ENCODE results near the gene UCK2. TPM values are rescaled to one million over a fixed set of nuclear protein-coding genes. Genes with fewer than 3 reads are reported as not detected.
A peak's percentile ranks its signal among the peaks of the same experiment; 100 is the strongest.

UCK2 gene
- total RNA-seq, 1 donor from 2014 or later = 62.4 TPM

GRCh38 chr1:165854101-165854845 lies 26.9 kb downstream of the UCK2 start:
- no peak for TF ChIP-seq CTCF (conservative IDR thresholded peaks at IDR 0.05; ENCODE audit: low read depth, low read length)
- peak; percentile 71 for DNase-seq (ENCODE audit: low read depth)
- H3K4me3 ChIP-seq (ENCODE audit: low read depth, low read length) = no peak overlapping the region

- H3K4me3 ChIP-seq (ENCODE audit: low read depth, low read length) = no peak overlapping the region
- DNase-seq (ENCODE audit: low read depth) = no peak
- no peak for TF ChIP-seq CTCF (conservative IDR thresholded peaks at IDR 0.05; ENCODE audit: low read depth, low read length)
Observed at GRCh38 chr1:165855010-165855838, 27.8 kb downstream of the UCK2 start.

- no peak for TF ChIP-seq CTCF (conservative IDR thresholded peaks at IDR 0.05; ENCODE audit: low read depth, low read length)
- no peak for DNase-seq (ENCODE audit: low read depth)
- no peak overlapping the region for H3K4me3 ChIP-seq (ENCODE audit: low read depth, low read length)
Observed at GRCh38 chr1:165856021-165856420, 28.6 kb downstream of the UCK2 start.

GRCh38 chr1:165856606-165857005 lies 29.2 kb downstream of the UCK2 start:
- H3K4me3 ChIP-seq (ENCODE audit: low read depth, low read length) = no peak overlapping the region
- DNase-seq (ENCODE audit: low read depth) = no peak
- no peak for TF ChIP-seq CTCF (conservative IDR thresholded peaks at IDR 0.05; ENCODE audit: low read depth, low read length)

GRCh38 chr1:165857046-165857801 lies 29.8 kb downstream of the UCK2 start:
- TF ChIP-seq CTCF (conservative IDR thresholded peaks at IDR 0.05; ENCODE audit: low read depth, low read length) = no peak
- no peak overlapping the region for H3K4me3 ChIP-seq (ENCODE audit: low read depth, low read length)
- peak; percentile 68 for DNase-seq (ENCODE audit: low read depth)

- H3K4me3 ChIP-seq (ENCODE audit: low read depth, low read length) = no peak overlapping the region
- no peak for TF ChIP-seq CTCF (conservative IDR thresholded peaks at IDR 0.05; ENCODE audit: low read depth, low read length)
- DNase-seq (ENCODE audit: low read depth) = no peak
Observed at GRCh38 chr1:165858364-165858823, 31.0 kb downstream of the UCK2 start.
